HT-29 (cell line): ENCODE data around the gene DAB1. TPM values are rescaled to one million over a fixed set of nuclear protein-coding genes. Genes with fewer than 3 reads are reported as not detected.

Experiments
- DNase-seq: peaks from one replicate; pipeline ENCODE4 v3.0.0-alpha.2; 2015; ENCODE audit warnings: low spot score
- total RNA-seq: library from RNA; depleted of rRNA; stranded (reverse); fragments of >200 nt; shearing (Covaris generic); gene quantifications from 2 replicates; pipeline ENCODE4 v1.2.3, GENCODE V29; 2014

DAB1 gene
- total RNA-seq, 1 experiment from 2014 or later: not detected

- DNase-seq: no peak
These were observed 104.1 kb downstream of the DAB1 start for GRCh38 chr1:57319791-57320190.

GRCh38 chr1:57319165-57319564 is 104.7 kb downstream of the DAB1 start:
- DNase-seq: no peak

GRCh38 chr1:57316861-57317260 is 107.0 kb downstream of the DAB1 start:
- DNase-seq: no peak

- DNase-seq: no peak
These were observed 107.6 kb downstream of the DAB1 start for GRCh38 chr1:57316291-57316690.

- no peak for DNase-seq
These were observed 111.0 kb downstream of the DAB1 start for GRCh38 chr1:57312869-57313268.

GRCh38 chr1:57311411-57311810 is 112.4 kb downstream of the DAB1 start:
- DNase-seq: no peak

- DNase-seq: no peak
These were observed 112.9 kb downstream of the DAB1 start for GRCh38 chr1:57311006-57311405.

- DNase-seq: no peak
These were observed 114.2 kb downstream of the DAB1 start for GRCh38 chr1:57309630-57310029.

- DNase-seq: peak; percentile 16
These were observed 116.3 kb downstream of the DAB1 start for GRCh38 chr1:57307392-57308170.

- no peak for DNase-seq
These were observed 119.3 kb downstream of the DAB1 start for GRCh38 chr1:57304591-57304990.

- no peak for DNase-seq
These were observed 120.9 kb downstream of the DAB1 start for GRCh38 chr1:57302812-57303596.

GRCh38 chr1:57300186-57300585 is 123.7 kb downstream of the DAB1 start:
- DNase-seq: no peak

GRCh38 chr1:57296726-57297250 is 127.1 kb downstream of the DAB1 start:
- no peak for DNase-seq

GRCh38 chr1:57295326-57295725 is 128.5 kb downstream of the DAB1 start:
- DNase-seq: no peak

- DNase-seq: no peak
These were observed 129.7 kb downstream of the DAB1 start for GRCh38 chr1:57294177-57294576.

- DNase-seq: no peak
These were observed 130.6 kb downstream of the DAB1 start for GRCh38 chr1:57293214-57293613.

GRCh38 chr1:57289781-57290180 is 134.1 kb downstream of the DAB1 start:
- no peak for DNase-seq

- no peak for DNase-seq
These were observed 137.9 kb downstream of the DAB1 start for GRCh38 chr1:57285992-57286391.

GRCh38 chr1:57282411-57282810 is 141.4 kb downstream of the DAB1 start:
- DNase-seq: no peak

- DNase-seq: no peak
These were observed 142.5 kb downstream of the DAB1 start for GRCh38 chr1:57281324-57281723.

- DNase-seq: no peak
These were observed 143.8 kb downstream of the DAB1 start for GRCh38 chr1:57279909-57280666.

GRCh38 chr1:57278558-57278957 is 145.3 kb downstream of the DAB1 start:
- DNase-seq: no peak
